ENCODE results near the gene OS9.
"Not testable (repeated sequence)": the region's sequence is repeated elsewhere in the genome, so short reads cannot be mapped to it uniquely, and the experiment has no call there.

OS9 gene

DNA sequence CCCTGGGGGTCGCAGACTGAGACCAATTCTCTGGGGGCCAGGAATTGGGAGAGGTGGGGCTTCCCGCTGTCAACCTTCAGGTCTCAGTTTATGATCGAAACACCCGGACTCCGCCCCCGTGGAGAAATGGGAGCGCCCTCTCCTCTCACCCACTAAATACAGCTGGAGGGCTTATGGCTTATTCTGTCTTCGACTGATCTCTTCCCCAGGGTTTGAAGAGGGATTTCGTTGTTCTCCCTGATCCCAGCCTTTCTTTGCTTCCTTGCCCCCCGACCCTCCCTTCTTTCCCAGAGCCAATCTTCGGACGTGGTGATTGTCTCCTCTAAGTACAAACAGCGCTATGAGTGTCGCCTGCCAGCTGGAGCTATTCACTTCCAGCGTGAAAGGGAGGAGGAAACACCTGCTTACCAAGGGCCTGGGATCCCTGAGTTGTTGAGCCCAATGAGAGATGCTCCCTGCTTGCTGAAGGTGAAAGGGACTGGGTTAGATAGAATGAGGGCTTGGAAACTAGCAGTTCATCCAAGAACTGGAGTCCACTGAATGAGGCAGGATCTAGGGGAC lies 607 bp downstream of the OS9 start:
- DNase-seq (ENCODE audit: low read depth, low spot score) = no peak

DNA sequence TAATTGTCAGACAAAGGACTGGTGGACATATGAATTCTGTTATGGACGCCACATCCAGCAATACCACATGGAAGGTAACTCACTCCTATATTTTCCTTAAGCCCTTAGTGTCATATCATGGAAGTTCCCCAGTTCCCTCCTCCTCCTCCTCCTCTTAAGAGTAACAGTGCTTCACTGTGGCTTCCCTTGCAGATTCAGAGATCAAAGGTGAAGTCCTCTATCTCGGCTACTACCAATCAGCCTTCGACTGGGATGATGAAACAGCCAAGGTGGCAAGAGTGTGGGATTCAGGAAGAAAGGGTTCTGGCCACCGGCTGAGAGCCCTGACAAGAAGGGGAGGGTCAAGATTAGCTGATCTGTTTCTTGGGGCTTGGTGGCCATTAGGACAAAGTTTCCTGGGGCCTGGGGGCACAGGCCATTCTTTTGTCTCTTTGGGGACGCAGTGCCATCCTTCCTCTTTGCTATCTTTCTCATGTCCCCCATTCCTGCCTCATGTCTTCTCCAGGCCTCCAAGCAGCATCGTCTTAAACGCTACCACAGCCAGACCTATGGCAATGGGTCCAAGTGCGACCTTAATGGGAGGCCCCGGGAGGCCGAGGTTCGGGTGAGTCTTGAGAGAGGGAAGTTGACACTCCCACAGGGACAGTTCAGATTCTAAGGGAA lies 2.0 kb downstream of the OS9 start:
- no peak for DNase-seq (ENCODE audit: low read depth, low spot score)

DNA sequence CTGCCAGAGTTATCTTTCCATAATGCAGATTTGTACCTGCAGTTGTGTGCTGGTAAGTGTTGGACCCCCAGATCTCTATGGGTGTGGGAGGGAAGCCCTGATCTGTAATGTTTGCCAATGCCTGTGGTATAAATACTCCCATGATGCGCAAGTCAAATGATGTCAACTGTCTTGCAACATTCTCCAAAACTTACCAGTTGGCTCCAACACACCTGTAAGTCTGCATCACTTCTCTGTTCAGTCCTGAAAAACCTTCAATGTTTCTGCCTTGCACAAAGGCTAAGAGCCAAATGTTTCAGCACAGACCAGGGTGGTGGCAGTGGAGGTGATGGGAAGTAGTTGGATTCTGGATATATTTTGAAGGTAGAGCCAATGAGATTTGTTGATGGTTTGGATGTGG lies 3.1 kb downstream of the OS9 start:
- DNase-seq (ENCODE audit: low read depth, low spot score) = no peak

DNA sequence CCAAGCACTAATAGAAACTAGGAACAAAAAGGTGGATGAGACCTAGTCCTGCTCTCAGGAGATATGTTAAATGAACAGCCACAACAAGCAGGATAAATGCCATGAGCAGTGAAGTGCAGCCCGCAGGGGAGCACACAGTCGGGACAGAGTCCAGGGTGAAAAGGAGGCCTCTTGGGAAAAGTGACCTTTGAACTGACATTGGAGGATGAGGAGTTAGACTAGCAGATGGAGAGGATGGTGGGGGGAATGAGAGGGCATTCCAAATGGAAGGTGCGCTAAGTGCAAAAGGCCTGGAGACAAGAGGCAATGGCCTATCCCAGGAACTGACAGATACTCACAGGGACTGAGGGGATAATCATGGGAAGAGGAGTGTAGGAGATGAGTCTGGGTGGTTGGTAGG lies 4.5 kb downstream of the OS9 start:
- no peak for DNase-seq (ENCODE audit: low read depth, low spot score)

- no peak for DNase-seq (ENCODE audit: low read depth, low spot score)
Observed at GRCh38 chr12:57700317-57700716, 6.4 kb downstream of the OS9 start.

DNA sequence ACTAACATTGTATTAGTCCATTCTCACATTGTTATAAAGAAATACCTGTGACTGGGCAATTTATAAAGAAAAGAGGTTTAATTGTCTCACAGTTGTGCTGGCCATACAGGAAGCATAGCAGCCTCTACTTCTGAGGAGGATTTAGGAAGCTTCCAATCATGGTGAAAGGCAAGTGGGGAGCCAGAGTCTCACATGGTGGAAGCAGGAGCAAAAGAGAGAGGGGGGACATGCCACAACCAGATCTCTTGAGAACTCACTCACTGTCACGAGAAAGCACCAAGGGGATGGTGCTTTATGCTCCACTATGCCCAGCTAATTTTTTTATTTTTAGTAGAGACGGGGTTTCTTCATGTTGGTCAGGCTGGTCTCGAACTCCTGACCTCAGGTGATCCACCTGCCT lies 13.3 kb downstream of the OS9 start:
- DNase-seq (ENCODE audit: low read depth, low spot score) = no peak

- DNase-seq (ENCODE audit: low read depth, low spot score) = no peak
Observed at GRCh38 chr12:57708296-57708695, 14.4 kb downstream of the OS9 start.

GRCh38 chr12:57712701-57713100 lies 18.8 kb downstream of the OS9 start:
- DNase-seq (ENCODE audit: low read depth, low spot score) = no peak

DNA sequence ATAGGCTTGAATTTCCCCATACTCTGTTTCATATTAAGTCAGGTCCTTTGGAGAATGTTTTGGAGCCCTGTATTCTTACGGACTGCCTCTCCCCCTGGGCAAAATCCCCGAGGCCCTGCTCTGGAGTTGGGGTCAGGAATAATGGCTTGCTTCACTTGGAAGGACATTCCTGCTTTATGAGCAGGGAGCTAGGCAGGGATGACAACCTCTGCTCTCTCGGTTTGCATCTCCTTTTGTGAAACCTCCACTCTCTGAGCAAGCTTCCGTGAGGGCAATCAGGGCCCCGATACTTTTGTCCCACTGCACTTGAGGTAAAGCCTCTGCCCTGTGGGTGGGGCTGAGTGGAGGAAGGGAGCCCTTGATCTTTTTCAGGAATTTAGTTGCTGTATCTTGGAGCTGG lies 19.3 kb downstream of the OS9 start:
- DNase-seq (ENCODE audit: low read depth, low spot score) = no peak

DNA sequence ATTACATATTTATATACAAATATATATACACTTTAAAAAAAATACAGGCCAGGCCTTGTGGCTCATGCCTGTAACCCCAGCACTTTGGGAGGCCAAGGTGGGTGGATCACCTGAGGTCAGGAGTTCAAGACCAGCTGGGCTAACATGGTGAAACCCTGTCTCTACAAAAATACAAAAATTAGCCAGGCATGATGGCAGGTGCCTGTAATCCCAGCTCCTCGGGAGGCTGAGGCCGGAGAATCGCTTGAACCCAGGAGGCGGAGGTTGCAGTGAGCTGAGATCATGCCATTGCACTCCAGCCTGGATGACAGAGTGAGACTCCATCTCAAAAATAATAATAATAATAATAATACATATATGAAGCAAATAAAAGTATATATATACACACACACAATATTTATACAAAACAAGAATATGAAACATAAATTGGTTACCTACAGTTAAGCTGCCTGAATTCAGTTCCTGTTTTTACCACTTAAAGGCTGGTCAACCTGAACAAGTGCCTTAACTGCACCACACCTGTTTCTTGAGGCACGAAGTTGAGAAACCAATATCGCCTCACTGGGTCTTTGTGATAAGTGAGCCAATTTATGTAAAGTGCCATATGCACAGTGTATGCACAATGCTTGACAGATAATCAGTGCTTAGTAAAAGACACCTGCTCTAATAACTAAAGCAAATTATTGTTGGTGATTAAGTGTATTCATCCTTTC lies 21.3 kb downstream of the OS9 start:
- not testable (repeated sequence) for DNase-seq (ENCODE audit: low read depth, low spot score)

DNA sequence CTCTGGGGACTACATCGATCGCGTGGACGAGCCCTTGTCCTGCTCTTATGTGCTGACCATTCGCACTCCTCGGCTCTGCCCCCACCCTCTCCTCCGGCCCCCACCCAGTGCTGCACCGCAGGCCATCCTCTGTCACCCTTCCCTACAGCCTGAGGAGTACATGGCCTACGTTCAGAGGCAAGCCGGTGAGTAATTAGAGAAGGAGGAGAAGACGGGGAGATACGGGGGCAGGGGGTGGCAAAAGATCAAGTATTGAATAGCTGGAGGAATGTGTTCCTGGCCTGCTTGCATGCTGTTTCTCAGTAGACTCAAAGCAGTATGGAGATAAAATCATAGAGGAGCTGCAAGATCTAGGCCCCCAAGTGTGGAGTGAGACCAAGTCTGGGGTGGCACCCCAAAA lies 21.9 kb downstream of the OS9 start:
- no peak for DNase-seq (ENCODE audit: low read depth, low spot score)

DNA sequence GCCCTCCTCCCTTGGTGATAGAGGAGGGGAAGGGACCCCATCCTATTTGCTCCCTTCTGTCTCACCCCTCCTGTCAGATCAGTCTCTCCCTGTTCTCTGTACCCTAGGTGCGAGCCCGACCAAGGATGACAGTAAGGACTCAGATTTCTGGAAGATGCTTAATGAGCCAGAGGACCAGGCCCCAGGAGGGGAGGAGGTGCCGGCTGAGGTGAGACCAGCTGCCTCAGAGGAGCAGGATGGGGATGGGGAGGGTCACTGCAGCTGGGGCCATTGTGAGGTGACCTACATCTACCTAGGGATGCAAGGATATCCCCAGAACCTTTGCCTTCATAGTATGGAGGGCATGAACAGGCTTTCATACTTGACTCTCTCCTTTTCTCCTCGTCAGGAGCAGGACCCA lies 22.4 kb downstream of the OS9 start:
- no peak for DNase-seq (ENCODE audit: low read depth, low spot score)

DNA sequence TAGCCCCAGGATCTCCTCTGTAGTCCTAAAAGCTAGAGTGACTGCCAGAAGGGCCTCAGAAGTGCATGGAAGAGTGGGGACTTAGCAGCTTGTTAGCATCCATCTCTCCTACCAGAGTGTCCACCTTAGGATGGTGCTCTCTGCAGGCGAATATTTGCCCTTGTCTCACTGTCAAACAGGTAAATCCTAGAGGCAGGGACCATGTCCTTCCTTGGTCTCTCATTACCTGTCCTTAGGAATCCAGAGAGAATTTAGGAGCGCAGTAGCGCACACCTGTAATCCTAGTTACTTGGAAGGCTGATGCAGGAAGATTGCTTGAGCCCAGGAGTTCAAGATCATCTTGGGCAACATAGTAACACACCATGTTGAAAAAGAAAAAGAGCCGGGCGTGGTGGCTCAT lies 23.2 kb downstream of the OS9 start:
- no peak for DNase-seq (ENCODE audit: low read depth, low spot score)

- DNase-seq (ENCODE audit: low read depth, low spot score) = no peak
Observed at GRCh38 chr12:57717846-57718640, 24.1 kb downstream of the OS9 start.

DNA sequence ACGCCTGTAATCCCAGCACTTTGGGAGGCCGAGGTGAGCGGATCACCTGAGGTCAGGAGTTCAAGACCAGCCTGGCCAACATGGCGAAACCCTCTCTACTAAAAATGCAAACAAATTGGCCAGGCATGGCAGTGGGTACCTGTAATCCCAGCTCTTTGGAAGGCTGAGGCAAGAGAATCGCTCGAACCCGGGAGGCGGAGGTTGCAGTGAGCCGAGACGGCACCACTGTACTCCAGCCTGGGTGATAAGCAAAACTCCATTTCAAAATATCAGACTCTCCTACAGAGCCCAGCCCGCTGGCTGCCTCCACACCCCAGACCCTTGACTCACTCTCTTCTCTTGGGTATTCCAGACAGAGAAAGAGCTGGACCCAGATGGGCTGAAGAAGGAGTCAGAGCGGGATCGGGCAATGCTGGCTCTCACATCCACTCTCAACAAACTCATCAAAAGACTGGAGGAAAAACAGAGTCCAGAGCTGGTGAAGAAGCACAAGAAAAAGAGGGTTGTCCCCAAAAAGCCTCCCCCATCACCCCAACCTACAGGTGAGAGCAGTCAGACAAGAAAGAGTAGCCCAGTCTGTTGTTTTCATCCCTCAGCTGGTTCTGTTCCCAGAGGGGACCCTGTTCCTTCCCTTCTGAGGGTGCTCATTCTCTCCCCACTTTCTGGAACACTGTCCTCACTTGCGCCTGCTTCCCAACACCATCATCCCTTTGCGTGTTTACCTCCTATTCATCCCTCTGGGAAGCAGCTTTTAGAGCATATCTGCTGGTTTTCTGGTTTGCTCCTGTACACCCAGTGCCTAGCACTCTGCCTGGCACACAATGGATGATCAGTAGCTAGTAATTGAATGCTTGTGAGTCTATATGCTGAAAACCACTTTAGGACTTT lies 25.0 kb downstream of the OS9 start:
- DNase-seq (ENCODE audit: low read depth, low spot score) = no peak

DNA sequence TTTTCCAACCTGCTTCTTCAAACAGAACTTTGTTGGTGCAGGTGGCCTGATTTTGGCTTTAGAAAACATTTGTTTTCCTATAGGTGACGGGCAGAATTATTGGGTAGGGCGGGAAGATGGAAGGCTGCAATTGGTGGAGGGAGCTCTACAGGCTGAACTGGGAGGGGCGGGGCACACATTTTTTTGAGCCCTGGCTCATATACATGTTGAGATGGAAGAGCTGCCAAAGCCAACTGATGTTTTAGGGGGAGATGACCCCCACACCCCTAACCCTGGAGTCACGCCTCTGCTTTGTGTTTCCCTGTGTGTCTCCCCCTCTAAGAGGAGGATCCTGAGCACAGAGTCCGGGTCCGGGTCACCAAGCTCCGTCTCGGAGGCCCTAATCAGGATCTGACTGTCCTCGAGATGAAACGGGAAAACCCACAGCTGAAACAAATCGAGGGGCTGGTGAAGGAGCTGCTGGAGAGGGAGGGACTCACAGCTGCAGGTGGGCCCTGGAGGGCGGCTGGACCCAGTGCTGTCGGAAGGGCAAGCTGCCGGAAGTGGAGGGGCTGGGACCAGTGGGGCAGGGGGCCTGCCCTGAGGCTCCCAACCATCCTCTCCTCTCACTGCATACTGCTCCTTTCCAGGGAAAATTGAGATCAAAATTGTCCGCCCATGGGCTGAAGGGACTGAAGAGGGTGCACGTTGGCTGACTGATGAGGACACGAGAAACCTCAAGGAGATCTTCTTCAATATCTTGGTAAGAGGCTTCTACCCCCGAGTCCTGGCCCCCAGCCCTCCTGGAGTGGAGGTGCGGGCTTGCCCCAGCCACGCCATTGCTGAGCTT lies 26.1 kb downstream of the OS9 start:
- DNase-seq (ENCODE audit: low read depth, low spot score) = no peak

GRCh38 chr12:57720606-57721595 lies 27.0 kb downstream of the OS9 start:
- DNase-seq (ENCODE audit: low read depth, low spot score) = no peak

GRCh38 chr12:57721846-57722608 lies 28.1 kb downstream of the OS9 start:
- not testable (repeated sequence) for DNase-seq (ENCODE audit: low read depth, low spot score)

All from activated naive CD8-positive, alpha-beta T cell treated with anti-CD3 and anti-CD28 coated beads, Interleukin-2, amount 50 U/mL, for 16 hours (primary cell).